SK-N-SH (cell line): ENCODE measurements around the gene BABAM2. TPM values are rescaled to one million over a fixed set of nuclear protein-coding genes. Genes with fewer than 3 reads are reported as not detected.

Experiments
- CTCF ChIA-PET: fragments of 300-600, 350-600 bp; formaldehyde crosslinking; extraction: SDS; loops from one replicate; lab custom pipeline; 2021; lab: Yijun Ruan, JAX
- POLR2A ChIA-PET: fragments of 350-600 bp; sonication (Branson Sonifier 250); formaldehyde crosslinking; extraction: SDS; loops from one replicate; lab custom pipeline; 2020; ENCODE audit warnings: antibody characterized with exemption, inconsistent platforms; lab: Yijun Ruan, JAX
- DNase-seq: peaks from one replicate; pipeline ENCODE4 v3.0.0; 2012
- H2AFZ ChIP-seq: fragments of 200-600 bp; sonication (generic); 2 replicates; pipeline ENCODE4 v1.8.1; 2016; ENCODE audit warnings: antibody characterized with exemption, mild to moderate bottlenecking, low read depth
- H3F3A ChIP-seq: fragments of 200-600 bp; sonication (generic); replicated peaks from 2 replicates; pipeline ENCODE3; 2016; ENCODE audit warnings: antibody characterized with exemption, mild to moderate bottlenecking; ENCODE audit not compliant: insufficient read depth
- H3K27ac ChIP-seq, 2 experiments: fragments of 200-500 bp in 1 of 2; fragments of 200-600 bp in 1 of 2; sonication (Bioruptor generic) in 1 of 2; sonication (generic), shearing (Covaris generic) in 1 of 2; 2 replicates each; pipeline versions ENCODE4 v1.5.1 to v1.6.1; 2014 to 2016; ENCODE audit warnings: low read depth in 2 of 2, inconsistent platforms in 1 of 2, low read length in 1 of 2, mild to moderate bottlenecking in 1 of 2, mixed read lengths in 1 of 2
- H3K27me3 ChIP-seq: fragments of 200-600 bp; sonication (generic), shearing (Covaris generic); 2 replicates; pipeline ENCODE4 v1.6.1; 2016; ENCODE audit warnings: mixed run types; ENCODE audit not compliant: insufficient read depth
- H3K36me3 ChIP-seq, 2 experiments: fragments of 200-500 bp in 1 of 2; fragments of 200-600 bp in 1 of 2; sonication (Bioruptor generic) in 1 of 2; sonication (generic) in 1 of 2; replicated peaks in 1 of 2; 2 replicates each; pipeline versions ENCODE3 to v1.5.1; 2014 to 2016; ENCODE audit warnings: low read length in 1 of 2, mild to moderate bottlenecking in 1 of 2; ENCODE audit not compliant: insufficient read depth in 2 of 2, control insufficient read depth in 1 of 2
- H3K4me1 ChIP-seq, 2 experiments: fragments of 200-500 bp in 1 of 2; fragments of 200-600 bp in 1 of 2; sonication (Bioruptor generic) in 1 of 2; sonication (generic), shearing (Covaris generic) in 1 of 2; 2 replicates each; pipeline versions ENCODE4 v1.5.1 to v1.6.1; 2014 to 2016; ENCODE audit warnings: low read depth in 1 of 2, low read length in 1 of 2, mixed run types in 1 of 2; ENCODE audit not compliant: insufficient read depth in 2 of 2, control insufficient read depth in 1 of 2
- H3K4me2 ChIP-seq: fragments of 200-600 bp; sonication (generic), shearing (Covaris generic); 2 replicates; pipeline ENCODE4 v1.6.1; 2017; ENCODE audit warnings: mixed run types
- H3K4me3 ChIP-seq, 2 experiments: fragments of 200-500 bp in 1 of 2; fragments of 200-600 bp in 1 of 2; sonication (Bioruptor generic) in 1 of 2; sonication (generic), shearing (Covaris generic) in 1 of 2; 2 replicates each; pipeline versions ENCODE4 v1.5.1 to v1.8.1; 2014 to 2016; ENCODE audit warnings: low read depth in 2 of 2, inconsistent platforms in 1 of 2, low read length in 1 of 2, mild to moderate bottlenecking in 1 of 2, mixed read lengths in 1 of 2, moderate library complexity in 1 of 2
- H3K79me2 ChIP-seq: fragments of 200-600 bp; sonication (generic); 2 replicates; pipeline ENCODE4 v1.8.1; 2017; ENCODE audit warnings: mild to moderate bottlenecking; ENCODE audit not compliant: insufficient read depth
- H3K9ac ChIP-seq: fragments of 200-600 bp; sonication (generic); 2 replicates; pipeline ENCODE4 v1.6.1; 2017; ENCODE audit warnings: mixed run types
- H3K9me2 ChIP-seq: fragments of 200-600 bp; sonication (generic); 2 replicates; pipeline ENCODE4 v1.6.1; 2017; ENCODE audit warnings: mixed run types
- H3K9me3 ChIP-seq: fragments of 200-600 bp; sonication (generic); 2 replicates; pipeline ENCODE4 v1.6.1; 2017; ENCODE audit warnings: mixed run types, mild to moderate bottlenecking, moderate library complexity
- H4K20me1 ChIP-seq: fragments of 200-600 bp; sonication (generic); 2 replicates; pipeline ENCODE4 v1.6.1; 2017; ENCODE audit warnings: mild to moderate bottlenecking, mixed run types; ENCODE audit not compliant: insufficient read depth
- CHD2 ChIP-seq: fragments of 150-350 bp; IDR thresholded peaks from 2 replicates; pipeline ENCODE4 v1.6.1; 2018; ENCODE audit warnings: low read length; ENCODE audit not compliant: partially characterized antibody
- CTCF ChIP-seq: fragments of 200-600 bp; sonication (generic); IDR thresholded peaks from 2 replicates; pipeline ENCODE4 v1.6.1; 2017; ENCODE audit warnings: antibody characterized with exemption, mild to moderate bottlenecking, moderate library complexity
- ELF1 ChIP-seq: IDR thresholded peaks from 2 replicates; pipeline ENCODE4 v1.4.0; 2012
- EZH2phosphoT487 ChIP-seq: fragments of 200-600 bp; sonication (generic); IDR thresholded peaks from 2 replicates; pipeline ENCODE4 v1.6.1; 2017; ENCODE audit warnings: low read depth, mixed run types, mild to moderate bottlenecking, antibody characterized with exemption, moderate library complexity, borderline replicate concordance
- FOXJ3 ChIP-seq: sonication (generic); formaldehyde crosslinking; IDR thresholded peaks from 2 replicates; pipeline ENCODE4 v1.5.1; 2020; ENCODE audit warnings: mild to moderate bottlenecking, missing genetic modification reagents
- FOXM1 ChIP-seq: IDR thresholded peaks from 2 replicates; pipeline ENCODE4 v1.4.0; 2012; ENCODE audit warnings: low read depth, mild to moderate bottlenecking
- GABPA ChIP-seq: IDR thresholded peaks from 2 replicates; pipeline ENCODE4 v1.4.0; 2012; ENCODE audit warnings: low read depth, mild to moderate bottlenecking
- JUND ChIP-seq: IDR thresholded peaks from 2 replicates; pipeline ENCODE4 v1.4.0; 2012
- MAX ChIP-seq: IDR thresholded peaks from 2 replicates; pipeline ENCODE4 v1.4.0; 2012; ENCODE audit warnings: low read depth
- MEF2A ChIP-seq: IDR thresholded peaks from 2 replicates; pipeline ENCODE4 v1.4.0; 2012; ENCODE audit warnings: low read depth, borderline replicate concordance
- MXI1 ChIP-seq: IDR thresholded peaks from 2 replicates; pipeline ENCODE4 v1.6.1; 2012; ENCODE audit warnings: mild to moderate bottlenecking, low read depth, low read length, improper control_type of control experiment
- NFIC ChIP-seq: IDR thresholded peaks from 2 replicates; pipeline ENCODE4 v1.4.0; 2012; ENCODE audit warnings: borderline replicate concordance
- NRF1 ChIP-seq: IDR thresholded peaks from 2 replicates; pipeline ENCODE4 v1.6.1; 2012; ENCODE audit warnings: low read depth, mild to moderate bottlenecking, low read length
- RAD21 ChIP-seq: IDR thresholded peaks from 2 replicates; pipeline ENCODE4 v1.6.1; 2012; ENCODE audit warnings: mild to moderate bottlenecking, low read length
- RXRA ChIP-seq: IDR thresholded peaks from 2 replicates; pipeline ENCODE4 v1.4.0; 2012; ENCODE audit warnings: low read depth, mild to moderate bottlenecking, borderline replicate concordance
- SIN3A ChIP-seq: IDR thresholded peaks from 2 replicates; pipeline ENCODE4 v1.6.1; 2012; ENCODE audit warnings: low read depth, mild to moderate bottlenecking, low read length, moderate library complexity, borderline replicate concordance
- SMC3 ChIP-seq: IDR thresholded peaks from 2 replicates; pipeline ENCODE4 v1.6.1; 2012; ENCODE audit warnings: low read depth, low read length, improper control_type of control experiment
- TAF1 ChIP-seq: IDR thresholded peaks from 2 replicates; pipeline ENCODE4 v1.6.1; 2012; ENCODE audit warnings: low read depth, mild to moderate bottlenecking, low read length, moderate library complexity, borderline replicate concordance
- USF1 ChIP-seq: IDR thresholded peaks from 2 replicates; pipeline ENCODE4 v1.4.0; 2012; ENCODE audit warnings: low read depth, borderline replicate concordance
- USF2 ChIP-seq: fragments of 150-350 bp; IDR thresholded peaks from 2 replicates; pipeline ENCODE4 v1.6.1; 2017; ENCODE audit warnings: antibody characterized with exemption, low read length, low read depth, borderline replicate concordance
- YY1 ChIP-seq: IDR thresholded peaks from 2 replicates; pipeline ENCODE4 v1.4.0; 2012; ENCODE audit warnings: low read depth, mild to moderate bottlenecking
- WGBS: methylation state at CpG from one replicate; pipeline ENCODE4 v1.1.6; 2017; ENCODE audit warnings: low lambda C conversion rate; 5-methylcytosine and 5-hydroxymethylcytosine counted together
- polyA plus RNA-seq, 3 experiments: library from polyadenylated mRNA; depleted of rRNA; stranded (reverse); fragments of >200 nt; gene quantifications; 2 replicates each; pipeline ENCODE4 v1.2.3, GENCODE V29; 2012

BABAM2 gene
- polyA plus RNA-seq, 1 of the 3 experiments (the other 2 are of a cell fraction), result 34.0 TPM

GRCh38 chr2:28163028-28163427, 272.5 kb downstream of the BABAM2 start:
- no peaks in the 10 kb centered on the region for H3K36me3 ChIP-seq
- no peaks in the 10 kb centered on the region for H4K20me1 ChIP-seq
- POLR2A ChIA-PET, result interaction anchor here (0.8 kb wide), 1 partner anchor 227 kb away, joined by 3 read pairs; no protein-coding TSS in a partner anchor
- H3K4me3 ChIP-seq, result no peak overlapping the region
- H3K79me2 ChIP-seq, result no peaks in the 10 kb centered on the region
- 98% methylated on average over 4 of the region's 4 CpGs for WGBS
- H3K4me1 ChIP-seq, result peaks cover 4 to 15% of the 10 kb centered on the region in 2 experiments; a peak in 3 of 4 replicates
- H3K9me3 ChIP-seq, result no peaks in the 10 kb centered on the region
- no peak overlapping the region for H2AFZ ChIP-seq
- H3K9me2 ChIP-seq, result no peaks in the 10 kb centered on the region
- no peak for DNase-seq
- no peak overlapping the region for H3K9ac ChIP-seq
- no peaks in the 10 kb centered on the region for H3K27me3 ChIP-seq
- TF ChIP-seq RAD21 (no peak), MEF2A (no peak), CHD2 (no peak), RXRA (no peak), SMC3 (no peak)
- no peak overlapping the region for H3K27ac ChIP-seq
- CTCF ChIA-PET, result interaction anchor here (1.1 to 1.8 kb wide), 2 partner anchors 13 to 44 kb away, joined by 3 to 5 read pairs; no protein-coding TSS in a partner anchor
- no peak overlapping the region for H3K4me2 ChIP-seq
- no peaks in the 10 kb centered on the region for H3F3A ChIP-seq

- 88% methylated on average over 6 of the region's 6 CpGs for WGBS
- no peaks in the 10 kb centered on the region for H3F3A ChIP-seq
- H3K27me3 ChIP-seq, result no peaks in the 10 kb centered on the region
- H3K9me2 ChIP-seq, result no peaks in the 10 kb centered on the region
- POLR2A ChIA-PET, result no interaction called here
- peaks cover 4 to 15% of the 10 kb centered on the region in 2 experiments; a peak in 3 of 4 replicates for H3K4me1 ChIP-seq
- DNase-seq, result peak; percentile 14
- no peak overlapping the region for H2AFZ ChIP-seq
- H3K4me2 ChIP-seq, result no peak overlapping the region
- H3K36me3 ChIP-seq, result no peaks in the 10 kb centered on the region
- no peaks in the 10 kb centered on the region for H4K20me1 ChIP-seq
- no peak overlapping the region for H3K4me3 ChIP-seq
- peak overlapping the region in 1 of 2 experiments; percentile 58; a peak in 2 of 4 replicates for H3K27ac ChIP-seq
- H3K79me2 ChIP-seq, result no peaks in the 10 kb centered on the region
- no peaks in the 10 kb centered on the region for H3K9me3 ChIP-seq
- no peak for TF ChIP-seq JUND
- no peak for TF ChIP-seq USF2
- TF ChIP-seq MXI1, result no peak
- no peak for TF ChIP-seq SMC3
- no peak for TF ChIP-seq EZH2phosphoT487
- no peak for TF ChIP-seq FOXM1
- TF ChIP-seq NFIC, result no peak
- no peak for TF ChIP-seq ELF1
- TF ChIP-seq MAX, result no peak
- TF ChIP-seq RXRA, result no peak
- TF ChIP-seq GABPA, result no peak
- no peak for TF ChIP-seq USF1
- no peak for TF ChIP-seq CTCF
- no peak for TF ChIP-seq RAD21
- TF ChIP-seq FOXJ3 (CRISPR knock-in tag), result no peak
- TF ChIP-seq NRF1, result no peak
- no peak for TF ChIP-seq SIN3A
- no peak for TF ChIP-seq YY1
- no peak for TF ChIP-seq TAF1
- TF ChIP-seq, all 33 proteins: peak for 0
- no peak overlapping the region for H3K9ac ChIP-seq
- CTCF ChIA-PET, result interaction anchor here (1.1 kb wide), 1 partner anchor 26 kb away, joined by 4 read pairs; no protein-coding TSS in a partner anchor
Measured at GRCh38 chr2:28163627-28164279, 273.2 kb downstream of the BABAM2 start.
